ENCODE measurements around the gene CDCP2. TPM values are rescaled to one million over a fixed set of nuclear protein-coding genes. Genes with fewer than 3 reads are reported as not detected.

The CDCP2 gene
- total and polyA plus RNA-seq, 2 of the 8 experiments (the other 6 are each of a cell fraction or from before 2014, with no cell fraction given) = not detected

DNA sequence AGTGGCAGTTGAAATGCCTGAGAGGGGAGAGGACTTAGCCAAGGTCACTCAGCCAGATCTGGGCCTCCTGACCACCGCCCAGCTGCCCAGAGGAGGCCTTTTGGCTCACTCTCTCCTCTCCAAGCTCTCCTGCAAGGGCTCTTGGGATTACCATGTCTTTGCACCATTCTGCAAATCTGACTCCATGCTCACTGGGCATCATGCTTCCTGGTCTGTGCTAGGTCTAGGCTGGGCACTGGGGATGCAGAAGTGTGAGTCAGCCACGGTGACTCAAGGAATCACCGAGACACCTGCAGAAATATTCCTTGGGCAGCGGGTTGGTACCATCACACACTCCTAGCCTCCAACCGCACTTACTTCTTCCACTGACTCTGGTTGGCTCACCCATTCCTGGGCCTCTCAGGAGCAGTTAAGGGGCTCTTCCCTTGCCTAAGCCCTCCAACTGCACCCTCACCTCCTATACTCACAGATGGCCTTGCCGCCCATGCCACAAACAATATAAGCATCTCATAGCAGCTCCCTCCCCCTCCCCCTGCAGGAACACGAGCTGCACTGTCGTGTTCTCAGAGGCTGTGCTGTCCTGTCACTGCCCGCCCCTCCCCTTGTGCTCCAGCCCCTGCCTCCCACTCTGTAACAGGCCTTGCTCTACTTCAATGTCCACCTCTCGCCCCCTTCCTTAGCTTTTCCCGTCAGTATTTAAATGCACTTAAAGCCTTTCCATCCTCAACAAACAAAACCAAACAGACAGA is 34.8 kb downstream of the CDCP2 start (continued):
- TF ChIP-seq, protein P1, sequence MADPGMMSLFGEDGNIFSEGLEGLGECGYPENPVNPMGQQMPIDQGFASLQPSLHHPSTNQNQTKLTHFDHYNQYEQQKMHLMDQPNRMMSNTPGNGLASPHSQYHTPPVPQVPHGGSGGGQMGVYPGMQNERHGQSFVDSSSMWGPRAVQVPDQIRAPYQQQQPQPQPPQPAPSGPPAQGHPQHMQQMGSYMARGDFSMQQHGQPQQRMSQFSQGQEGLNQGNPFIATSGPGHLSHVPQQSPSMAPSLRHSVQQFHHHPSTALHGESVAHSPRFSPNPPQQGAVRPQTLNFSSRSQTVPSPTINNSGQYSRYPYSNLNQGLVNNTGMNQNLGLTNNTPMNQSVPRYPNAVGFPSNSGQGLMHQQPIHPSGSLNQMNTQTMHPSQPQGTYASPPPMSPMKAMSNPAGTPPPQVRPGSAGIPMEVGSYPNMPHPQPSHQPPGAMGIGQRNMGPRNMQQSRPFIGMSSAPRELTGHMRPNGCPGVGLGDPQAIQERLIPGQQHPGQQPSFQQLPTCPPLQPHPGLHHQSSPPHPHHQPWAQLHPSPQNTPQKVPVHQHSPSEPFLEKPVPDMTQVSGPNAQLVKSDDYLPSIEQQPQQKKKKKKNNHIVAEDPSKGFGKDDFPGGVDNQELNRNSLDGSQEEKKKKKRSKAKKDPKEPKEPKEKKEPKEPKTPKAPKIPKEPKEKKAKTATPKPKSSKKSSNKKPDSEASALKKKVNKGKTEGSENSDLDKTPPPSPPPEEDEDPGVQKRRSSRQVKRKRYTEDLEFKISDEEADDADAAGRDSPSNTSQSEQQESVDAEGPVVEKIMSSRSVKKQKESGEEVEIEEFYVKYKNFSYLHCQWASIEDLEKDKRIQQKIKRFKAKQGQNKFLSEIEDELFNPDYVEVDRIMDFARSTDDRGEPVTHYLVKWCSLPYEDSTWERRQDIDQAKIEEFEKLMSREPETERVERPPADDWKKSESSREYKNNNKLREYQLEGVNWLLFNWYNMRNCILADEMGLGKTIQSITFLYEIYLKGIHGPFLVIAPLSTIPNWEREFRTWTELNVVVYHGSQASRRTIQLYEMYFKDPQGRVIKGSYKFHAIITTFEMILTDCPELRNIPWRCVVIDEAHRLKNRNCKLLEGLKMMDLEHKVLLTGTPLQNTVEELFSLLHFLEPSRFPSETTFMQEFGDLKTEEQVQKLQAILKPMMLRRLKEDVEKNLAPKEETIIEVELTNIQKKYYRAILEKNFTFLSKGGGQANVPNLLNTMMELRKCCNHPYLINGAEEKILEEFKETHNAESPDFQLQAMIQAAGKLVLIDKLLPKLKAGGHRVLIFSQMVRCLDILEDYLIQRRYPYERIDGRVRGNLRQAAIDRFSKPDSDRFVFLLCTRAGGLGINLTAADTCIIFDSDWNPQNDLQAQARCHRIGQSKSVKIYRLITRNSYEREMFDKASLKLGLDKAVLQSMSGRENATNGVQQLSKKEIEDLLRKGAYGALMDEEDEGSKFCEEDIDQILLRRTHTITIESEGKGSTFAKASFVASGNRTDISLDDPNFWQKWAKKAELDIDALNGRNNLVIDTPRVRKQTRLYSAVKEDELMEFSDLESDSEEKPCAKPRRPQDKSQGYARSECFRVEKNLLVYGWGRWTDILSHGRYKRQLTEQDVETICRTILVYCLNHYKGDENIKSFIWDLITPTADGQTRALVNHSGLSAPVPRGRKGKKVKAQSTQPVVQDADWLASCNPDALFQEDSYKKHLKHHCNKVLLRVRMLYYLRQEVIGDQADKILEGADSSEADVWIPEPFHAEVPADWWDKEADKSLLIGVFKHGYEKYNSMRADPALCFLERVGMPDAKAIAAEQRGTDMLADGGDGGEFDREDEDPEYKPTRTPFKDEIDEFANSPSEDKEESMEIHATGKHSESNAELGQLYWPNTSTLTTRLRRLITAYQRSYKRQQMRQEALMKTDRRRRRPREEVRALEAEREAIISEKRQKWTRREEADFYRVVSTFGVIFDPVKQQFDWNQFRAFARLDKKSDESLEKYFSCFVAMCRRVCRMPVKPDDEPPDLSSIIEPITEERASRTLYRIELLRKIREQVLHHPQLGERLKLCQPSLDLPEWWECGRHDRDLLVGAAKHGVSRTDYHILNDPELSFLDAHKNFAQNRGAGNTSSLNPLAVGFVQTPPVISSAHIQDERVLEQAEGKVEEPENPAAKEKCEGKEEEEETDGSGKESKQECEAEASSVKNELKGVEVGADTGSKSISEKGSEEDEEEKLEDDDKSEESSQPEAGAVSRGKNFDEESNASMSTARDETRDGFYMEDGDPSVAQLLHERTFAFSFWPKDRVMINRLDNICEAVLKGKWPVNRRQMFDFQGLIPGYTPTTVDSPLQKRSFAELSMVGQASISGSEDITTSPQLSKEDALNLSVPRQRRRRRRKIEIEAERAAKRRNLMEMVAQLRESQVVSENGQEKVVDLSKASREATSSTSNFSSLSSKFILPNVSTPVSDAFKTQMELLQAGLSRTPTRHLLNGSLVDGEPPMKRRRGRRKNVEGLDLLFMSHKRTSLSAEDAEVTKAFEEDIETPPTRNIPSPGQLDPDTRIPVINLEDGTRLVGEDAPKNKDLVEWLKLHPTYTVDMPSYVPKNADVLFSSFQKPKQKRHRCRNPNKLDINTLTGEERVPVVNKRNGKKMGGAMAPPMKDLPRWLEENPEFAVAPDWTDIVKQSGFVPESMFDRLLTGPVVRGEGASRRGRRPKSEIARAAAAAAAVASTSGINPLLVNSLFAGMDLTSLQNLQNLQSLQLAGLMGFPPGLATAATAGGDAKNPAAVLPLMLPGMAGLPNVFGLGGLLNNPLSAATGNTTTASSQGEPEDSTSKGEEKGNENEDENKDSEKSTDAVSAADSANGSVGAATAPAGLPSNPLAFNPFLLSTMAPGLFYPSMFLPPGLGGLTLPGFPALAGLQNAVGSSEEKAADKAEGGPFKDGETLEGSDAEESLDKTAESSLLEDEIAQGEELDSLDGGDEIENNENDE (IDR thresholded peaks at IDR 0.05; ENCODE audit: insufficient replicate concordance, low read length) = no peak

Data from H1 (cell line).